HepG2 (cell line): Measurements from ENCODE around the gene ZNF615. TPM values are rescaled to one million over a fixed set of nuclear protein-coding genes. Genes with fewer than 3 reads are reported as not detected.

Experiments
- HDAC2 ChIP-seq: sonication (generic); formaldehyde crosslinking; IDR thresholded peaks from 2 replicates; pipeline ENCODE4 v1.4.0; 2020; ENCODE audit warnings: missing genetic modification reagents
- HNRNPH1 ChIP-seq: fragments of 200-400 bp; formaldehyde crosslinking; optimal IDR thresholded peaks from 2 replicates; pipeline ENCODE3; 2017; ENCODE audit warnings: mild to moderate bottlenecking, low read depth, low read length
- ISL2 ChIP-seq: sonication (generic); formaldehyde crosslinking; IDR thresholded peaks from 2 replicates; pipeline ENCODE4 v1.5.0; 2020; ENCODE audit warnings: missing genetic modification reagents
- LCORL ChIP-seq, 2 experiments: fragments of 450-650 bp in 1 of 2; sonication (generic) in 1 of 2; formaldehyde crosslinking in 1 of 2; IDR thresholded peaks; 2 replicates each; pipeline versions ENCODE4 v1.5.0 to v1.6.1; 2017 to 2020; ENCODE audit warnings: antibody characterized with exemption in 1 of 2, missing genetic modification reagents in 1 of 2
- MEIS1 ChIP-seq: sonication (generic); formaldehyde crosslinking; IDR thresholded peaks from 2 replicates; pipeline ENCODE4 v1.9.0; 2021; ENCODE audit warnings: mild to moderate bottlenecking, missing genetic modification reagents, moderate library complexity, borderline replicate concordance
- PCBP2 ChIP-seq: fragments of 200-400 bp; formaldehyde crosslinking; optimal IDR thresholded peaks from 2 replicates; pipeline ENCODE3; 2018; ENCODE audit warnings: low read length, low read depth; ENCODE audit not compliant: poor library complexity, severe bottlenecking
- PITX1 ChIP-seq: sonication (generic); formaldehyde crosslinking; IDR thresholded peaks from 2 replicates; pipeline ENCODE4 v1.5.1; 2020; ENCODE audit warnings: mild to moderate bottlenecking, missing genetic modification reagents
- PRDM4 ChIP-seq: sonication (generic); formaldehyde crosslinking; IDR thresholded peaks from 2 replicates; pipeline ENCODE4 v1.9.0; 2021; ENCODE audit warnings: missing genetic modification reagents, borderline replicate concordance
- REST ChIP-seq, 2 experiments: IDR thresholded peaks; 2 replicates each; pipeline ENCODE4 v1.6.1; 2011 to 2012; ENCODE audit warnings: low read length in 2 of 2, borderline replicate concordance in 1 of 2, low read depth in 1 of 2, mild to moderate bottlenecking in 1 of 2, moderate library complexity in 1 of 2
- SIX1 ChIP-seq: sonication (generic); formaldehyde crosslinking; IDR thresholded peaks from 2 replicates; pipeline ENCODE4 v1.4.0; 2020; ENCODE audit warnings: missing genetic modification reagents, borderline replicate concordance
- SRF ChIP-seq: IDR thresholded peaks from 2 replicates; pipeline ENCODE4 v1.6.1; 2011; ENCODE audit warnings: mild to moderate bottlenecking, low read depth, low read length, moderate library complexity
- ZBTB46 ChIP-seq: sonication (generic); formaldehyde crosslinking; IDR thresholded peaks from 2 replicates; pipeline ENCODE4 v1.4.0; 2020; ENCODE audit warnings: mild to moderate bottlenecking, missing genetic modification reagents, borderline replicate concordance
- ZNF280D ChIP-seq: sonication (generic); formaldehyde crosslinking; IDR thresholded peaks from 2 replicates; pipeline ENCODE4 v1.5.1; 2020; ENCODE audit warnings: mild to moderate bottlenecking, missing genetic modification reagents
- ZNF607 ChIP-seq: sonication (generic); formaldehyde crosslinking; IDR thresholded peaks from 2 replicates; pipeline ENCODE4 v1.5.1; 2020; ENCODE audit warnings: missing genetic modification reagents, mild to moderate bottlenecking, borderline replicate concordance
- ZNF709 ChIP-seq: sonication (generic); formaldehyde crosslinking; IDR thresholded peaks from 2 replicates; pipeline ENCODE4 v1.5.0; 2020; ENCODE audit warnings: mild to moderate bottlenecking, missing genetic modification reagents
- ZNF713 ChIP-seq: sonication (generic); formaldehyde crosslinking; IDR thresholded peaks from 2 replicates; pipeline ENCODE4 v1.4.0; 2020; ENCODE audit warnings: mild to moderate bottlenecking, missing genetic modification reagents
- polyA plus RNA-seq, 8 experiments: library from polyadenylated mRNA; depleted of rRNA in 3 of 8; stranded (reverse) in 7 of 8; unstranded in 1 of 8; fragments of >200 nt; fragmentation: Illumina TruSeq in 4 of 8; extraction: Trizol in 4 of 8; gene quantifications; 2 replicates each; pipeline versions ENCODE4 v1.2.1 to v1.2.3, GENCODE V29; 2011 to 2016; ENCODE audit warnings: low read depth in 4 of 8, missing spikeins in 1 of 8, mixed read lengths in 1 of 8; ENCODE audit not compliant: insufficient read depth in 1 of 8
- total RNA-seq, 5 experiments: library from RNA; depleted of rRNA; stranded (reverse); fragments of >200 nt; fragmentation: Illumina TruSeq; extraction: Trizol; gene quantifications; 2 replicates each; pipeline ENCODE4 v1.2.3, GENCODE V29; 2016; ENCODE audit warnings: low read depth in 1 of 5

ZNF615 gene
- total and polyA plus RNA-seq, 2 of the 13 experiments (the other 11 are each of a cell fraction or from before 2014, with no cell fraction given) = 5.2 to 7.8 TPM

- no peak for TF ChIP-seq PRDM4 (CRISPR knock-in tag)
- TF ChIP-seq PITX1 (CRISPR knock-in tag) = peak; percentile 68; the same call in 1 of the 2 replicates
- TF ChIP-seq ZNF709 (CRISPR knock-in tag) = peak; percentile 49; the same call in 1 of the 2 replicates
- no peak; the same call in 1 of the 2 replicates for TF ChIP-seq HDAC2 (CRISPR knock-in tag)
- no peak for TF ChIP-seq LCORL (IDR thresholded peaks at IDR 0.05)
- peak; percentile 81 for TF ChIP-seq LCORL (CRISPR knock-in tag; IDR thresholded peaks at IDR 0.05)
- TF ChIP-seq SIX1 (CRISPR knock-in tag) = no peak
- TF ChIP-seq HNRNPH1 = no peak
- no peak for TF ChIP-seq ZBTB46
- TF ChIP-seq ISL2 = no peak
- peak; percentile 81 for TF ChIP-seq MEIS1 (CRISPR knock-in tag)
- TF ChIP-seq SRF = peak; percentile 64
- TF ChIP-seq ZNF607 (CRISPR knock-in tag) = peak; percentile 41
- TF ChIP-seq PCBP2 = no peak
- TF ChIP-seq REST (IDR thresholded peaks at IDR 0.05; ENCODE audit: borderline replicate concordance in 1 of 2, low read depth in 1 of 2, low read length in 2 of 2) = no peak; a peak in 1 of 4 replicates
- peak; percentile 92 for TF ChIP-seq ZNF280D (CRISPR knock-in tag)
- TF ChIP-seq ZNF713 (CRISPR knock-in tag) = no peak
Observed at GRCh38 chr19:52028027-52028779, 20.2 kb upstream of the ZNF615 start, which contains the start of gene ZNF614 (continued).
